Stimulated activated CD8-positive, alpha-beta memory T cell treated with anti-CD3 and anti-CD28 coated beads, Interleukin-2, amount 100 ng/mL, for 48 hours (primary cell): ENCODE results near the gene GJB6.
"Not testable (repeated sequence)": the region's sequence is repeated elsewhere in the genome, so short reads cannot be mapped to it uniquely, and the experiment has no call there.

Source experiments
- DNase-seq, 2 donors: peaks; one replicate each; pipeline ENCODE4 v3.0.0-alpha.2; 2020; ENCODE audit warnings: low read depth in 2 of 2

GJB6 gene

GRCh38 chr13:20231839-20232555, at the start of gene GJB6:
TSS of gene GJB6 (minus strand) at chr13:20232319. CDS start at chr13:20223480, 8,839 bp downstream.
- no peak for DNase-seq

DNA sequence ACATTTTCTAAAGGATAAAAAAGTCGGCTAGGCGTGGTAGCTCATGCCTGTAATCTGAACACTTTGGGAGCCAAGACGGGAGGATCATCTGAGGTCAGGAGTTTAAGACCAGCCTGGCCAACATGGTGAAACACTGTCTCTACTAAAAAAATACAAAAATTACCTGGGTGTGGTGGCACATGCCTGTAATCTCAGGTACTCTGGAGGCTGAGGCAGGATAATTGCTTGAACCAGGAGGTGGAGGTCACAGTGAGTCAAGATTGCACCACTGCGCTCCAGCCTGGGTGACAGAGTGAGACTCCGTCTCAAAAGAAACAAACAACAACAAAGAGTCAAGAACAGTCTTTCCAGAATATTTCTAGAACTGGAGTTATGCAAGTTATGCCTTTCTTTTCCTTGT, 44.8 kb upstream of the GJB6 start:
- not testable (repeated sequence) for DNase-seq

DNA sequence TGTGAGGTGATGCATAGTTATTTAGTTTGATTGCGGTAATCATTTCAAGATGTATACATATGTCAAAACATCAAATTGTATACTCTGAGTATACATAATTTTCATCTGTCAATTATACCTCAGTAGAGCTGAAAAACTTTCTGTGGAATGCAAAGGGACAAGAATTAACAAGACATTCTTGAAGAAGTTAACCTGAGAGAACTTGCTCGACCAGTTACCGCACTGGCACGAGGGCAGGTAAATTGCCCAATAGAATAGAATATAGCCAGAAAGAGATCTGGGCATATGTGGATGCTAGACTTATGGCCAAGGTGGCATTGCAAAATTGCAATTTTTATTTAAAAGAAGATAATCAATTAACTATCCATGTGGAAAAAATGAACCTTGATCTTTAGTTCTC, 42.3 kb upstream of the GJB6 start:
- DNase-seq: no peak

GRCh38 chr13:20272588-20273171, 40.6 kb upstream of the GJB6 start:
- DNase-seq: no peak

- DNase-seq: no peak
Measured at GRCh38 chr13:20272104-20272503, 40.0 kb upstream of the GJB6 start.

- DNase-seq: no peak
Measured at GRCh38 chr13:20271441-20271840, 39.3 kb upstream of the GJB6 start.

DNA sequence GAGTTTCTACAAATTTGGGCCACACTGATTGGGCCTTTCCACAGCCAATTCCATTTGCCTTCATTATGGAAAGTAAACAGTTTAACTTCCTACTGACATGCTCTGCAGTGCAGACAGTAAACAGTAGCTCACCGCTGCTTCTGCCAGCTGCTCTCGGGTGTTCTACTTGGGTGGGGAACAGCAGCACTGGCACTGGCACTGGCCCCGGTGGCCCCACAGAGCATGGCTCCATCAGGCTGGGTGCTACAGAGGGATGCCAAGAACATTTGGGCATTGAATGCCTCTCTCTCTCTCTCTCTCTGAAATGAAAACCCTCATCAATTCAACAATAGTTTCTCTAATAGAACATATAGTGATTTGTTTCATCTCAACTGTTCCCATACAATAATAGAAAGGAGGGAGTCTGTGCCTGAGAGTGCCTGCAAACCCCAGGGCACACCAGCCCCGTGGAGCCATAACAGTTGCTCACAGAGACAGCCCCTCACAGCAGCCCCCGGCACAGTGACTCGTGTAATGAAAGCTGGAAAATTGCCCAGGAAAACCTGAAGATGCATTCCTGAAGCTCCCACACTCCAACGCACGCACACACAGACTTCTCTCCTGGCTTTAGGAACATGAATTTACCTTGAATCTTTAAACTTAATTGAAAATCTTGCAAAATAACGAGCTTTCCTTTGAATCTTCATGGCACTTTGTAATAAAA, 38.2 kb upstream of the GJB6 start:
- no peak for DNase-seq

DNA sequence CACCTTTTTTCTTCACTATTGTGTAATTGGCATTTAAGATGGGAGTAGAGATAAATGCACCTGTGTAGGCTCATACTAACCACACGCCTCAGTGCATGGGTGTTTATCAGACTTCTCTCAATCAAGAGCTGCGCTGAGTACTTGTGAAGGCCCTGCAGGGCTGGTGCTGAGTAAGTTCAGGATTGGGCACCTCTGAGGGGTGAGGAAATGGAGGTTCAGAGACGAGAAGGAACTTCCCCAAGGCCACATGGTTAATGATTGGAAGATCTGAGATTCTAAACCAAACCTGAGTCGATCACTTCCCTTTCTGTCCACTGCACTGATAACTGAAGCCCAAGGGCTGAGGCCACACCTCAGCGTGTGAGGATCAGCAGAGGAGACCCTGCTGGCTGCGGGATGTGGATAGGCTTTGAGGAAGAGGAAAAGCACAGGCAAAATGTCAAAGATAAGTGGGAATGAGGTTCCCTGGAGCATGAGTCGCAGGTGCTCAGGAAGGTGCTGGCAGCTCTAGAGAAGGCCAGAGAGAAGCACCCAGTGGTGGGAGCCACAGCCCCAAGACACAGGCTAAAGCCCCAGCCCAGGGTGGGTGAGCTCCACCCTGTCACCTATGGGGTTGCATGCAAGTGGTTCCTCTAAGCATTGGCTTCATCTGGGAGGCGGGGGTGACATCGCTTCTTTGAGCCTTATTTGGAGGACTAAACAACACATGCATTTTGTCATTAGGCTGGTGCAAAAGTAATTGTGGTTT, 32.3 kb upstream of the GJB6 start:
- no peak for DNase-seq

GRCh38 chr13:20263393-20264044, 31.4 kb upstream of the GJB6 start:
- DNase-seq: no peak

GRCh38 chr13:20258963-20259288, 26.8 kb upstream of the GJB6 start:
- no peak for DNase-seq

- DNase-seq: no peak
Measured at GRCh38 chr13:20258208-20258962, 26.3 kb upstream of the GJB6 start.

- no peak for DNase-seq
Measured at GRCh38 chr13:20254076-20254475, 22.0 kb upstream of the GJB6 start.

DNA sequence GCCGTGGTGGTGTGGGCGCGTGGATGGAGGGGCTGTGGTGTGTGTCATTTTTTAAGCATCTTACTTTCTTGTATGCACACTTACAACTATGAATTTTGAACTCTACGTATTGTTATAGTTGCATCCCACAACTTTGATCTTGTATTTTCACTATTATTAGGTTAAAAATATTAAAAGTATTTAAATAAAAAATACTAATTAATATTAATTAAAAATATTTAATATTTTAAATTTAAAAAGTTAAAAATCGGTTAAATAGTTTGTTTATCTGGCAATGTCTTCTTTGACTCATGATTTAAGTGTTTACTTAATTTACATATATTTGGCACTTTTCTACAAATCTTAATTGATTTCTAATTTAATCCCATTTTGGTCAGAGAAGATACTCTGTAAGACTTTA, 17.8 kb upstream of the GJB6 start:
- no peak for DNase-seq

DNA sequence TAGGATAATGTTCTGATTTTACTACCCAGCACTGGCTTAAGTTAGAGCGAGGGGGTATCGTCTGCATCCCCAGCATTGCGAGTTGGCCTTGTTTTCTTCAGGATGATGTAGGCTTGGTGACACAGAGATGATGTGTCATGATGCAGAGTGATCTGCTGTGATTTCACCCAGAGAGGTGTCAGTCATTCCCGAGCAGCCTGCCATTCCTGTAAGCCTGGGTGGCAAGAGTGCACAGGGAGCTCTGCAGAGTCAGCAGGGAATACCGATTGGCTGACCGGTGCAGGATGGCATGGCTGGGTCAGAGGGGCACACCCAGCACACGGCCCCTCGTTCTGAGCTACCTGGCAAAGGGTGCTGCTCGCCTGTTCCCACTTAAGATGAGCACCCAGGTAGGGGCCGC, 15.8 kb upstream of the GJB6 start:
- DNase-seq: no peak

- no peak for DNase-seq
Measured at GRCh38 chr13:20247403-20247802, 15.3 kb upstream of the GJB6 start.

DNA sequence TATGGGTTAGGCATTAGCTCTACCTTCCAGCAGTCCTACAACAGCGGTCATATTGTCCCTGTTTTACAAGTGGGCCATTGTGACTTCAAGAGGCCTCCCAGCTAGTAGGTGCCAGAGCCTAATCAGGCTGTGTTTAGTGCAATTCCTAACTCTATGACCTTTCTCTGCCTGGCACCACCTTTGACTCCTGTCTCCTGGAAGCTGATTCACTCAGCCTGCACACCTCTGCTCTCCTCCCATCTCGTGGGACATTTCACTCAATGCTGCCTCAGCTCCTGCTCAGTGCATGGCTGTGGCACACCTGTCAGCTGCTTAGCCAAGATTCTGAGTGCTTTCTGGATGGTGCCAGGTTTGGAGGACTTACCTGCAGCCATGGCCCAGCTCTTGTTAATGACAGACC, 9.5 kb upstream of the GJB6 start:
- DNase-seq: no peak

DNA sequence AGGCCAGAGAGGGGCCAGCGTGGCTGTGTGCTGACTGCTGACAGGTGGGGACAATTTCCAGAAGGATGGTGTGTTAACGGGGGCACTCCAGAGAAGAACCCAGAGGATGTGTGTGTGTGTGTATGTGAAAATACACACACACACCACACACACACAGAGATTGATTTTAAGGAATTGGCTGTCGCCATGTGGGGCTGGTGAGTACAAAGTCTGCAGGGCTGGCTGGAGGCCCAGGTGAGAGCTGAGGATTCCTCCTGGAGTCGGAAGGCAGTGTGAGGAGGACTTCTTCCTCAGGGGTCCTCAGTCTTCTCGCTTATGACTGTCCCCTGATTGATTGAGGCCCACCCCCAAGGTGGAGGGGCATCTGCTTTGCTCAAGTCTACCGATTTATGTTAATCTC, 7.6 kb upstream of the GJB6 start:
- DNase-seq: no peak

- DNase-seq: no peak
Measured at GRCh38 chr13:20232556-20233277, 598 bp upstream of the GJB6 start.

- no peak for DNase-seq
Measured at GRCh38 chr13:20230913-20231838, 943 bp downstream of the GJB6 start.

- DNase-seq: no peak
Measured at GRCh38 chr13:20227730-20228129, 4.4 kb downstream of the GJB6 start.
